ENCODE data around the gene ANXA6.
A peak's percentile ranks its signal among the peaks of the same experiment; 100 is the strongest.

ANXA6 gene

DNA sequence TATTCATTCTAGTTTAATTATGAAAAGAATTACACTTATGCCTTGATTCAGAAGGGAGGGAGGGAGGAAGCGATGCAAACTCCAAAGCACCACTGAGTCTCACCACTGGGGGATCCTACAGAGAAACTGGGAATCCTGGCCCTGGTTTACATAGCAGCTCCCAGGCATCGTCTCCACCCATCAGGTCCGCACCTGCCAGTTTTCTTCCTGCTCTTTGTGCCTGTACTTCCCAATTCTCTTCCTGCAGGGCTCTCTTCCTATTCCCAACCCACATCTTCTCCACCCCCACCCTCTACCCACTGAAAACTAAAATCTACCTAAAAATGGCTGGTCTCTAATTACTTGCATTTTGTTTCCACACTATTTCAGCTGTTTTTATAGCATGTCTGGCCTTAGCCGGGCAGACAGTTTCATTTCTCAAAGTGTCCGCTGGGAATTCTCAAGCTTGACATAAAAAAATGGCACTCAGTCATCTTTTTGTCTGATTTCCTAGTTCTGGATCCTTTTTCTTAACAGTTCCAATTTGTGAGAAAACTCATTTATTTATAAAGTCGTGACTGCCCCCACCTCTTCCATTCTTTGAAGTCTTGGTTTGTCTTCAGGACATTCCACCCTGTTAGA is 75.2 kb downstream of the ANXA6 start:
- TF ChIP-seq, protein P1, sequence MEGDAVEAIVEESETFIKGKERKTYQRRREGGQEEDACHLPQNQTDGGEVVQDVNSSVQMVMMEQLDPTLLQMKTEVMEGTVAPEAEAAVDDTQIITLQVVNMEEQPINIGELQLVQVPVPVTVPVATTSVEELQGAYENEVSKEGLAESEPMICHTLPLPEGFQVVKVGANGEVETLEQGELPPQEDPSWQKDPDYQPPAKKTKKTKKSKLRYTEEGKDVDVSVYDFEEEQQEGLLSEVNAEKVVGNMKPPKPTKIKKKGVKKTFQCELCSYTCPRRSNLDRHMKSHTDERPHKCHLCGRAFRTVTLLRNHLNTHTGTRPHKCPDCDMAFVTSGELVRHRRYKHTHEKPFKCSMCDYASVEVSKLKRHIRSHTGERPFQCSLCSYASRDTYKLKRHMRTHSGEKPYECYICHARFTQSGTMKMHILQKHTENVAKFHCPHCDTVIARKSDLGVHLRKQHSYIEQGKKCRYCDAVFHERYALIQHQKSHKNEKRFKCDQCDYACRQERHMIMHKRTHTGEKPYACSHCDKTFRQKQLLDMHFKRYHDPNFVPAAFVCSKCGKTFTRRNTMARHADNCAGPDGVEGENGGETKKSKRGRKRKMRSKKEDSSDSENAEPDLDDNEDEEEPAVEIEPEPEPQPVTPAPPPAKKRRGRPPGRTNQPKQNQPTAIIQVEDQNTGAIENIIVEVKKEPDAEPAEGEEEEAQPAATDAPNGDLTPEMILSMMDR (conservative IDR thresholded peaks at IDR 0.05; ENCODE audit: low read length), result peak; percentile 44
- DNase-seq (ENCODE audit: low read depth), result no peak
- H3K4me3 ChIP-seq (ENCODE audit: low read length), result no peak overlapping the region

DNA sequence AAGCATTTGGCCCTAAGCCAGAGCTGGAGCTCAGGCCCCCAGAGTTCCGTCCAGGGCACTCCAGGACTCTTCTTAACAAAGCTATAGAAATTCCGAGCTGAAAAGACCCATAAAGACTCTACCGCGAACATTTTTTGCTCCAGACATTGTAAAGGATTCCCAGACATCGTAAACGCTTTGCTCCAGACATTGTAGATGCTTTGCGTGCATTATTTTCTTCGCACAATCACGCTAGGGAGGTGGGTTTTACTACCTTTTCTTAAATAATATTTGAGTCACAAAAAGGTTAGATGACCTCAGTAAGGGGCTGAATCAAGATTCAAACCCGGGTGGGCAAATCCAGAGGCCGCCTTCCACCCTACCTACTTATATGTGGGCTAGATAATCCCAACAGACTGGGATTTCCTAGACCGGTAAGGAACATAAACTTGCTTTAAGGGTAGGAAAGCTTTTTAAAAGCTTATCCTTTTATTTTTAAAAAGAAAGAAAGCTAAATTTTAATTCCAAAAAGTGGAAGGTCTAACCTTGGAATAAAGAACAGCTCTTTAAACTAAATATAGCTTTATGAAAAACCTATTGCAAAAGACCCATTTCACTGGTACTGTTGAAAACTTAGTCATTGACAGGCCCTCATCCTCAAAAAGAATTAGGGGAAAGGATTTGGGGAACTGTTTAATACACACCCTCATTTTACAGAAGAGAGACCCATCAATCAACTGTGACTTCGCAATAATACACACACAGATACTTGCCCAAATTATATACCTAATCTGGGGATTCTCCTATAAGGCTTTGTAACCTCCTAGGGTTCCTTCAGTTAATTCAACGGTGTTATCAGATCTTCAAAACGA is 75.9 kb downstream of the ANXA6 start:
- H3K4me3 ChIP-seq (ENCODE audit: low read length), result peak overlapping the region; percentile 84
- DNase-seq (ENCODE audit: low read depth), result peak; percentile 74
- TF ChIP-seq, protein P1 (conservative IDR thresholded peaks at IDR 0.05; ENCODE audit: low read length), result no peak

DNA sequence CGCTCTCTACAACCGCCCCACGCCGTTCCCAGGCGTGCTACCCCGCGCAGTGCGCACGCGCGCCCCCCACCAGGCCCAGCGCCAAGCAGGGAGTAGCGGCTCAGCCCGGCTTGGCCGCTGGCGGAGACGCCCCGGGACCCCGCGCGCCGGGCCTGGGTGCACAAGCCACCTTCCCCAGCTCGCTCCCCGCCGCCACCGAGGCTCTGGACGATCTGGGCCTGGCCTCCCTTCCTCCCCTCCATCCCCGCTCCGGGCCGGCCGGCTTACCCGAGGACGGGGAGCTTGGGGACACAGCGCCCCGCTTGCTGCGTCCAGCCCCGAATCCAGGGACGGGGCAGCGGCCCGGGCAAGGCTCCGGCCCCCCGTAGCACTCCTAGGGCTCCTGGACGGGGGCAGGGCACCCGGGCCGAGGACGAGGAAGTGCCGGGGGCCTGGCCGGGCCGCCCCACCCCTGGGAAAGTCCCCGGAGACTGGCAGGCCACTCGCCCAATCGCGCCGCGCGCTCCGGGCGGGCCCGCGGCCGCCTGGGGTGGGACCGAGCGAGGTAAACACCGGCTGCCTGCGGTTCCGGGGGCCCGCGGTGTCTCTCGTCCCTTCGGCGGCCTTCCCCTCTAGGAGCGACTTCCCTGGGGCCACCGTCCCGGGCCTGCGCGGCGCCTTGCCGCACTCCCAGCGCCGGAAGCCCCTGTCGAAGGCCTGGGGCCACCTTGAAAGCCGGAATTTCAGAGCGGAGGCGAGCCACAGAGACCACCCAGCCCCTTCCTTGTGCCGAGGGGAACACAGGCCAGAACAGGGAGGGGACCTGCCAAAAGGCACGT is 76.8 kb downstream of the ANXA6 start, which contains the start of gene TNIP1:
Gene TNIP1, minus strand, starts transcription at position 422 of the 818 bp plus-strand sequence. CDS start 15,939 bp downstream, outside the sequence.
- TF ChIP-seq, protein P1 (conservative IDR thresholded peaks at IDR 0.05; ENCODE audit: low read length), result no peak
- DNase-seq (ENCODE audit: low read depth), result peak; percentile 93
- peak within 1 kb of the TSS; percentile 84 for H3K4me3 ChIP-seq (ENCODE audit: low read length)

DNA sequence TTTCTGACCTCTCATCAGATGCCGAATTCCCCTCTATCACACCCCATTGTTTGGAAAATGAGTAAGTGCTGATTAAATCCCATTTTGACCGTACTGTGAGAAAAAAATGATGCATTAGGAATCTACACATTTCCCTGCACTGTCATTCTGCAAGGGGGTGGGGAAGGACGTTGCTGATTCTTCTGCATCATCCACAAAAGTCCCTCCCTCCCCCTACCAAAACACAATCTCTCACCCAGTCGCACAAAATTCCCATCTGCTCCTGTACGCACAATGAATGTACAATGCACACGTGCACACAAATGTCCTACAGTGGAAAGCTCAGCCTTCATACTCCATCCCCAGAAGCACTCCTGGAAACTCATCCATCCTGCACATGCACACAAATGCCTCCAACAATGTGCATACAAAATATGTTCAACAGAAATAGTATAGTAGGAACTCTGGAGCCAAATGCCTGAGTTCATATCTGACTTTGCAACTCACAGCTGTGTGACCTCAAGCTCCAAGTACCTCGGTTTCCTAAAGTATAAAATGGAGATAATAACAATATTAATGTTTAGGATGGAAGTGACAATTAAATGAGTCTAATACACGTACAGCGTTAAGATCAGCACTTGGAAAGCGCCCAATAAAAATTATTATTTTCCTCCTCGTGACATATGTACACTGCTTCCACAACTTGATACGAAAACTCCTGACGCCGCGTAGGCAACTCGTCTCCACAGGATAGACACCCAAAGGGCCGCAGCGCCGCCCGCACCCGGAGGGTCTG is 77.6 kb downstream of the ANXA6 start:
- TF ChIP-seq, protein P1 (conservative IDR thresholded peaks at IDR 0.05; ENCODE audit: low read length), result no peak
- DNase-seq (ENCODE audit: low read depth), result peak; percentile 39
- H3K4me3 ChIP-seq (ENCODE audit: low read length), result peak overlapping the region; percentile 84

DNA sequence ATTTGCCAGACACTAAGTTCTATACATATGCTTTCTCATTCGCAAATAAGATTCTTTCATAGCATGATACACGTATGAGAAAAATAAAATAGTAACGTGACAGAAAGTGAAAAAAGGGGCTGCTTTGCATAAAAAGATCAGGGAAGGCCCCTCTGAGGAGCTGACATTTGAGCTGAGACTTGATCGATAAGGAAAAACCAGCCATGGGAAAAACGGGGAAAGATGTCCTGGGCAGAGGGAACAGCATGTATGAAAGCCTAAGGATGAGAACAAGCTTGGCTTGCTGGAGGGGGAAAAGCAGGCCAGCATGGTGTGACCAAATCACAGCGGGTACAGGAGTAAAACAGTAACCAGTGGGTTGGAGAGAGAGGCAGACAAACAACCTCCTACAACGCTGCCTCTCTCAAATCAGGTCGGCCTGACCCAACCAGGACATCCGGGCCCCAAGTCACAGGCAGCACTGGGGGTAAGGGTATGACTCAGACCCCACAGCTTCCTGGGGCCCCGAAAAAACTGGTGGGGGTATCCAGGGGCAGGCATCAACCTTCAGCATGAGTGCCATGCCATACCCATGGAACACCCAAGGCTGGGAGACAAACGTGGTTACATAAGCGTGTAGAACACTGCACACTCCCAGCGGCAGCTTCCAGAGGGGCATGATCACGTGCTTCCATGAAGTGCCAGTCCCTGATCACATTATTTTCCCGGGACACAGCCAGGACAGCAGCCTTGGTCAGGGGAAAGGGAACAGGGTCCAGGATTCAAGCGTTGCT is 78.9 kb downstream of the ANXA6 start:
- no peak overlapping the region for H3K4me3 ChIP-seq (ENCODE audit: low read length)
- DNase-seq (ENCODE audit: low read depth), result no peak
- TF ChIP-seq, protein P1 (conservative IDR thresholded peaks at IDR 0.05; ENCODE audit: low read length), result no peak

DNA sequence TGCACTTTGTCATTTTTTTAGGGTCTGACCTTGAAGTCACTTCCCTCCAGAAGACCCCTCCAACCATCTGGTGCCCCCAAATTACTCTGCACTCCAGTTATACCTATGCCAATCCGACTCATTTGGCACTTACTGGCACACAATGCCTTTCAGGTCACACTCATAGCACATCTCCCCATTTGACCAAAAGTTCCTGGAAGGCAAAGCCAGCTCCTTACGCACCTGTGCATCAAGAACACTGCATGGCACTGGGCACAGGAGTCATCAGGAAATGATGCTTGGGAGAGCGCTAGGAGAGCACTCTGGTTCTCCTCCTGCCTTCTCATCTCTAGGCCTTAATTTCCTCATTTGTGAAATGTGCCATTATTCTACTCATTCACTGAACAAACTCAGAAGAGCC is 79.6 kb downstream of the ANXA6 start:
- DNase-seq (ENCODE audit: low read depth), result no peak
- H3K4me3 ChIP-seq (ENCODE audit: low read length), result no peak overlapping the region
- TF ChIP-seq, protein P1 (conservative IDR thresholded peaks at IDR 0.05; ENCODE audit: low read length), result no peak
